Stimulated activated CD4-positive, alpha-beta T cell treated with anti-CD3 and anti-CD28 coated beads, Interleukin-4, amount 100 ng/mL, for 24 hours (primary cell): ENCODE results near the gene PCCA.

Experiments
- DNase-seq: peaks from one replicate; pipeline ENCODE4 v3.0.0-alpha.2; 2020

The PCCA gene

GRCh38 chr13:100532090-100532766 lies 443.3 kb downstream of the PCCA start:
- no peak for DNase-seq

GRCh38 chr13:100532836-100533435 lies 444.0 kb downstream of the PCCA start:
- DNase-seq: no peak

- no peak for DNase-seq
Observed at GRCh38 chr13:100533588-100534041, 444.7 kb downstream of the PCCA start.

GRCh38 chr13:100534147-100534843 lies 445.4 kb downstream of the PCCA start:
- DNase-seq: no peak

- no peak for DNase-seq
Observed at GRCh38 chr13:100534911-100535310, 446.0 kb downstream of the PCCA start.

GRCh38 chr13:100535426-100536135 lies 446.7 kb downstream of the PCCA start:
- DNase-seq: no peak

- no peak for DNase-seq
Observed at GRCh38 chr13:100536643-100537180, 447.8 kb downstream of the PCCA start.

- DNase-seq: no peak
Observed at GRCh38 chr13:100537486-100537885, 448.6 kb downstream of the PCCA start.

GRCh38 chr13:100537951-100538462 lies 449.1 kb downstream of the PCCA start:
- DNase-seq: no peak

GRCh38 chr13:100540621-100541020 lies 451.7 kb downstream of the PCCA start:
- no peak for DNase-seq

GRCh38 chr13:100541897-100542825 lies 453.3 kb downstream of the PCCA start:
- DNase-seq: no peak

GRCh38 chr13:100542826-100543156 lies 453.9 kb downstream of the PCCA start:
- DNase-seq: no peak

GRCh38 chr13:100543872-100544602 lies 455.1 kb downstream of the PCCA start:
- no peak for DNase-seq

- no peak for DNase-seq
Observed at GRCh38 chr13:100544866-100545683, 456.2 kb downstream of the PCCA start.

- no peak for DNase-seq
Observed at GRCh38 chr13:100545684-100546061, 456.8 kb downstream of the PCCA start.

GRCh38 chr13:100546713-100547405 lies 458.0 kb downstream of the PCCA start:
- DNase-seq: no peak

- no peak for DNase-seq
Observed at GRCh38 chr13:100547791-100548201, 458.9 kb downstream of the PCCA start.

- DNase-seq: no peak
Observed at GRCh38 chr13:100549316-100549715, 460.4 kb downstream of the PCCA start.

- DNase-seq: no peak
Observed at GRCh38 chr13:100552755-100553154, 463.9 kb downstream of the PCCA start.

- DNase-seq: no peak
Observed at GRCh38 chr13:100559886-100560285, 471.0 kb downstream of the PCCA start.
